GM19099 (cell line): ENCODE data around the gene CCNL2.

ENCODE experiments used
- POLR2A ChIP-seq: IDR thresholded peaks from 3 replicates; pipeline ENCODE4 v1.6.1; 2011; ENCODE audit warnings: low read depth; ENCODE audit not compliant: insufficient read length; ENCODE audit errors: extremely low read depth

CCNL2 gene

GRCh38 chr1:1434824-1435105 lies 35.6 kb upstream of the CCNL2 start:
- TF ChIP-seq POLR2A = no peak

GRCh38 chr1:1434131-1434823 lies 35.1 kb upstream of the CCNL2 start:
- no peak for TF ChIP-seq POLR2A

- TF ChIP-seq POLR2A = no peak
Observed at GRCh38 chr1:1433804-1434130, 34.6 kb upstream of the CCNL2 start.

- no peak for TF ChIP-seq POLR2A
Observed at GRCh38 chr1:1432951-1433803, 34.0 kb upstream of the CCNL2 start.

- no peak for TF ChIP-seq POLR2A
Observed at GRCh38 chr1:1432274-1432950, 33.3 kb upstream of the CCNL2 start.

- no peak for TF ChIP-seq POLR2A
Observed at GRCh38 chr1:1431845-1432273, 32.7 kb upstream of the CCNL2 start.

GRCh38 chr1:1430992-1431844 lies 32.1 kb upstream of the CCNL2 start:
- TF ChIP-seq POLR2A = no peak

- TF ChIP-seq POLR2A = no peak
Observed at GRCh38 chr1:1430114-1430982, 31.2 kb upstream of the CCNL2 start.

GRCh38 chr1:1429671-1430073 lies 30.5 kb upstream of the CCNL2 start:
- TF ChIP-seq POLR2A = no peak

GRCh38 chr1:1428174-1428573 lies 29.0 kb upstream of the CCNL2 start:
- TF ChIP-seq POLR2A = no peak

GRCh38 chr1:1427820-1428148 lies 28.6 kb upstream of the CCNL2 start:
- no peak for TF ChIP-seq POLR2A

GRCh38 chr1:1427106-1427819 lies 28.1 kb upstream of the CCNL2 start:
- no peak for TF ChIP-seq POLR2A

- TF ChIP-seq POLR2A = no peak
Observed at GRCh38 chr1:1426496-1427105, 27.5 kb upstream of the CCNL2 start.
